ENCODE data around the gene LINC00632.

DNA sequence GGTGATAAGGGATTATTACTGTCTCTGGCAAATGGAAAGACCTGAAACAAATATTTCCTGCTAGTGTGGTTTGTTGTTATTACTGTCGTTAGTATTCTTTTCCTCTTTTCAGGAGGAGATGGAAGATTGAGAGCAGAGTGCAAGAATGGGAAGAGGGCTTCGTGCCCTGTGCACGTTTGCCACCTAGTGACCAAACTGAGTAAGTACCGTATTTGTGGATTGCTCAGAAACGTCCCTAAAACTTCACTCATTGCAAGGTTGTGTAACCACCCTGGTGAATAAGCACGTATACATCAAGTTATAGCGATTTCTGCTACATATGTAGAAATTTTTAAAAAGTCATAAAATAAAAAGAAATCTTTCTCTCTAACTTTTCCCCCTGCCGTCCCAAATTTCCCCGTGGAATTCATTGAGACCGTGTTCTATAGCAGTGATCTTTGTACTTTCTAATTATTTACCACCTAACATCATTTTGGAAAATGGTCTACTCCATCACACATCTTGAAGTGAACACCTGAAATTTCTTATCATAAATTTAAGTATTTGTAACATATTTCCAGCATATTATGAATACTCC, 24.3 kb downstream of the LINC00632 start:
- TF ChIP-seq CTCF (conservative IDR thresholded peaks at IDR 0.05 in 1 of 2, IDR thresholded peaks at IDR 0.05 in 1 of 2; ENCODE audit: low read depth in 1 of 2, low read length in 2 of 2) (peak; percentile 59 to 69), EZH2 (IDR thresholded peaks at IDR 0.05; ENCODE audit: low read length, missing control alignments) (no peak)
